Spleen (tissue), 7 donors: Measurements from ENCODE around the gene WRAP73.

Source experiments
- POLR2A ChIP-seq, 3 donors: fragments of 450-650 bp; IDR thresholded peaks; one replicate each; pipeline ENCODE4 v1.5.1; 2017; ENCODE audit warnings: antibody characterized with exemption in 3 of 3, mild to moderate bottlenecking in 1 of 3
- TF ChIP-seq, protein P1 (sequence below), 11 experiments: fragments of 200-600 bp in 7 of 11; fragments of 450-650 bp in 4 of 11; sonication (generic) in 4 of 11; IDR thresholded peaks in 8 of 11; conservative IDR thresholded peaks in 3 of 11; 1 replicate in 7 of 11; 2 replicates in 4 of 11; pipeline versions ENCODE4 v1.4.0 to v1.8.0; 2016 to 2021; ENCODE audit warnings: antibody characterized with exemption in 11 of 11, inconsistent platforms in 4 of 11, mild to moderate bottlenecking in 1 of 11
- donor health status: DM: no; HTN: no; CAD: no; lungs with moderate emphysema.
- donor health status: DM: no; HTN: no; CAD: no.
- donor health status: DM: no; HTN: no; CAD: no.

DNA sequence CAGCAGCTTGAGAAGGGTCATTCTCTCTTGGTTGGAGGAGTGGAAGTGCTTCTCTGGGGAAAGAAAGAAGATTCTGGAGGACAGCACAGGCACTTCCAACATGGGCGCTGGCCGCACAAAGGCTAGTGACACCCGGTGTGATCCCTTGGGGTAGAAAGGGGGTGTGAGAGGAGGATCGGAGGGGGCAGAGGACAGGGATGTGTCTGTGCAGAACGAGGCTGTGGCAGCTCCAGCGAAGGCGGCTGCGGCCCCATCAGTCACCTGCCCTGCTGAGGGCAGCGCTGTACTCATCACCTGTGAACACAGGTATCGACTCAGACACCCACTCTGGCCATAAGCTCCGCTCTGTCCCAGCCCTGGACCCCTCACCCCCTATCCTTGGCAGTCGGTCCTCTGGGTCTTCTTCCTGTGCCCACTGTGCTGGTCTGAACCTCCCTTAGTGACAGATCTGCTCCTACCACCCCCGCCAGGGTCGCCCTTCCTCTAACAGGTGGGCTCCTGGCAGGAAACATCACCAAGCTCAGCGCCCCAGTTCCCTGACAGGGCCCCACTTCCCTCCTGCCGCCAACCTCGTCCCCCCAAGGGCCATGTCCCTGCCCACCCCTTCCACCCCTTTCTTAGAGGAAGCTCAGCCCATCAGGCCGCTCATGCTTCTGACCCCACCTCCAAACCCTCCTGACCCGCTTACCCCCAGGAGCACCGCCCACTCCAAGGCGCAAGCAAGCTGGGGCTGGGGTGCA lies 22.5 kb upstream of the WRAP73 start:
- no peak for TF ChIP-seq POLR2A (IDR thresholded peaks at IDR 0.05)
- TF ChIP-seq, protein P1, sequence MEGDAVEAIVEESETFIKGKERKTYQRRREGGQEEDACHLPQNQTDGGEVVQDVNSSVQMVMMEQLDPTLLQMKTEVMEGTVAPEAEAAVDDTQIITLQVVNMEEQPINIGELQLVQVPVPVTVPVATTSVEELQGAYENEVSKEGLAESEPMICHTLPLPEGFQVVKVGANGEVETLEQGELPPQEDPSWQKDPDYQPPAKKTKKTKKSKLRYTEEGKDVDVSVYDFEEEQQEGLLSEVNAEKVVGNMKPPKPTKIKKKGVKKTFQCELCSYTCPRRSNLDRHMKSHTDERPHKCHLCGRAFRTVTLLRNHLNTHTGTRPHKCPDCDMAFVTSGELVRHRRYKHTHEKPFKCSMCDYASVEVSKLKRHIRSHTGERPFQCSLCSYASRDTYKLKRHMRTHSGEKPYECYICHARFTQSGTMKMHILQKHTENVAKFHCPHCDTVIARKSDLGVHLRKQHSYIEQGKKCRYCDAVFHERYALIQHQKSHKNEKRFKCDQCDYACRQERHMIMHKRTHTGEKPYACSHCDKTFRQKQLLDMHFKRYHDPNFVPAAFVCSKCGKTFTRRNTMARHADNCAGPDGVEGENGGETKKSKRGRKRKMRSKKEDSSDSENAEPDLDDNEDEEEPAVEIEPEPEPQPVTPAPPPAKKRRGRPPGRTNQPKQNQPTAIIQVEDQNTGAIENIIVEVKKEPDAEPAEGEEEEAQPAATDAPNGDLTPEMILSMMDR (IDR thresholded peaks at IDR 0.05 in 8 of 11, conservative IDR thresholded peaks at IDR 0.05 in 3 of 11): no peak
